Chondrocyte (in vitro differentiated cells): ENCODE measurements around the gene RAB17. TPM values are rescaled to one million over a fixed set of nuclear protein-coding genes. Genes with fewer than 3 reads are reported as not detected.

ENCODE experiments used
- DNase-seq: peaks from one replicate; pipeline ENCODE4 v3.0.0; 2021; ENCODE audit warnings: mixed read lengths, low spot score
- H3K27ac Mint-ChIP-seq: one replicate; pipeline ENCODE4 v1.8.0; 2021; ENCODE audit warnings: mild to moderate bottlenecking, moderate library complexity, mixed read lengths; ENCODE audit not compliant: unreplicated experiment
- H3K27me3 Mint-ChIP-seq: 2 replicates; pipeline ENCODE4 v1.8.0; 2021; ENCODE audit warnings: low read depth, mixed read lengths
- H3K36me3 Mint-ChIP-seq: 2 replicates; pipeline ENCODE4 v1.8.0; 2021; ENCODE audit warnings: low read depth, mixed read lengths
- H3K4me1 Mint-ChIP-seq: 2 replicates; pipeline ENCODE4 v1.8.0; 2021; ENCODE audit warnings: low read depth, mild to moderate bottlenecking, mixed read lengths
- H3K4me3 Mint-ChIP-seq: one replicate; pipeline ENCODE4 v1.8.0; 2021; ENCODE audit warnings: mild to moderate bottlenecking, moderate library complexity, mixed read lengths; ENCODE audit not compliant: unreplicated experiment
- H3K9me3 Mint-ChIP-seq: 2 replicates; pipeline ENCODE4 v1.8.0; 2021; ENCODE audit warnings: low read depth, mixed read lengths
- total RNA-seq: library from RNA; stranded (reverse); gene quantifications from 3 replicates; pipeline ENCODE4 v1.2.1, GENCODE V29; 2021
- TF ChIP-seq, protein P1 (sequence below): fragments of 200-600 bp; sonication (generic); IDR thresholded peaks from 2 replicates; pipeline ENCODE4 v1.5.0; 2021; ENCODE audit warnings: antibody characterized with exemption, mild to moderate bottlenecking, moderate library complexity

RAB17 gene
- total RNA-seq, 1 donor from 2014 or later: 0.25 TPM

- Mint-ChIP-seq H3K27ac (peak within 1 kb of the TSS; percentile 45), H3K27me3 (no peaks in the 10 kb centered on the region), H3K36me3 (peaks cover 2% of the 10 kb centered on the region), H3K9me3 (no peaks in the 10 kb centered on the region), H3K4me1 (peaks cover 35% of the 10 kb centered on the region), H3K4me3 (peak within 1 kb of the TSS; percentile 78)
- DNase-seq: no peak
- TF ChIP-seq, protein P1, sequence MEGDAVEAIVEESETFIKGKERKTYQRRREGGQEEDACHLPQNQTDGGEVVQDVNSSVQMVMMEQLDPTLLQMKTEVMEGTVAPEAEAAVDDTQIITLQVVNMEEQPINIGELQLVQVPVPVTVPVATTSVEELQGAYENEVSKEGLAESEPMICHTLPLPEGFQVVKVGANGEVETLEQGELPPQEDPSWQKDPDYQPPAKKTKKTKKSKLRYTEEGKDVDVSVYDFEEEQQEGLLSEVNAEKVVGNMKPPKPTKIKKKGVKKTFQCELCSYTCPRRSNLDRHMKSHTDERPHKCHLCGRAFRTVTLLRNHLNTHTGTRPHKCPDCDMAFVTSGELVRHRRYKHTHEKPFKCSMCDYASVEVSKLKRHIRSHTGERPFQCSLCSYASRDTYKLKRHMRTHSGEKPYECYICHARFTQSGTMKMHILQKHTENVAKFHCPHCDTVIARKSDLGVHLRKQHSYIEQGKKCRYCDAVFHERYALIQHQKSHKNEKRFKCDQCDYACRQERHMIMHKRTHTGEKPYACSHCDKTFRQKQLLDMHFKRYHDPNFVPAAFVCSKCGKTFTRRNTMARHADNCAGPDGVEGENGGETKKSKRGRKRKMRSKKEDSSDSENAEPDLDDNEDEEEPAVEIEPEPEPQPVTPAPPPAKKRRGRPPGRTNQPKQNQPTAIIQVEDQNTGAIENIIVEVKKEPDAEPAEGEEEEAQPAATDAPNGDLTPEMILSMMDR: peak; percentile 55
Observed at GRCh38 chr2:237627441-237628246, 37.1 kb upstream of the RAB17 start, which contains the start of gene LRRFIP1. Gene LRRFIP1 (plus strand): TSS chr2:237627587. CDS start chr2:237627645, 58 bp downstream.

DNA sequence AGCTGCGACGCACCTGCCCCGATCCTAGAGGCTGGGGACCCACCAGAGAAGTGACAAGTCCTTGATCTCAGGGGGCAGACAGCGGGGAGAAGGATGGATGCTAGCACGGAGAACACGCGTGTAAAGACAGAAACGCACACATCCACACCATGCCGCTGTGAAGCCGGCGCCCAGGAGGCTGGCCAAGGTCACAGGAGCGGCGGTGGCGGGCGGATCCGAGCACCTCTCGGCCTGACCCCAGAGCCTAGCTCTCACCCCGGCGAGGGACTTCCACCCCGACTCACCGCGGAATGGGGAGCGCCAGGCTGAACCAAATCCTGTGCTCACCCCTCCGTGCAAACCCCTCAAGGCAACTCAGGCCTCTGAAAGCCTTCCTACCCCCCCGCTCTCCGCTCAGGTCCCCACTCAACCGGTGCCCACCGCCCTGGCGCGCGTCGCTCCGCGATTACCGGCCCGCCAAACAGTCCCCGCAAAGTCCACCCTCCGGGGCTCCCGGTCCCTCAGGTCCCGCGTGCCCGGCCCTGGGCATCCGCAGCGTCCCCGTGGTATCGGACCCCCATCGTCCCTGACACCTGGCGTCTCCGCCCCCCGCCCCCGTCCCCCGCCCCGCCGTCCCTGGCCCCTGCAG is 36.4 kb upstream of the RAB17 start:
- H3K4me3 Mint-ChIP-seq: peak overlapping the region; percentile 70
- no peaks in the 10 kb centered on the region for H3K9me3 Mint-ChIP-seq
- no peaks in the 10 kb centered on the region for H3K27me3 Mint-ChIP-seq
- peaks cover 35% of the 10 kb centered on the region for H3K4me1 Mint-ChIP-seq
- TF ChIP-seq, protein P1: no peak
- H3K27ac Mint-ChIP-seq: peak overlapping the region; percentile 8
- peaks cover 2% of the 10 kb centered on the region for H3K36me3 Mint-ChIP-seq
- DNase-seq: no peak

GRCh38 chr2:237625777-237626176 is 35.2 kb upstream of the RAB17 start:
- TF ChIP-seq, protein P1: no peak
- peaks cover 2% of the 10 kb centered on the region for H3K36me3 Mint-ChIP-seq
- no peaks in the 10 kb centered on the region for H3K9me3 Mint-ChIP-seq
- H3K4me1 Mint-ChIP-seq: peaks cover 28% of the 10 kb centered on the region
- no peaks in the 10 kb centered on the region for H3K27me3 Mint-ChIP-seq
- H3K4me3 Mint-ChIP-seq: no peak overlapping the region
- H3K27ac Mint-ChIP-seq: peak overlapping the region; percentile 29
- DNase-seq: no peak

- Mint-ChIP-seq H3K4me3 (no peak overlapping the region), H3K36me3 (peaks cover 2% of the 10 kb centered on the region), H3K9me3 (no peaks in the 10 kb centered on the region), H3K27ac (peak overlapping the region; percentile 29), H3K4me1 (peaks cover 26% of the 10 kb centered on the region), H3K27me3 (no peaks in the 10 kb centered on the region)
- no peak for DNase-seq
- TF ChIP-seq, protein P1: no peak
Observed at GRCh38 chr2:237625216-237625705, 34.7 kb upstream of the RAB17 start.

DNA sequence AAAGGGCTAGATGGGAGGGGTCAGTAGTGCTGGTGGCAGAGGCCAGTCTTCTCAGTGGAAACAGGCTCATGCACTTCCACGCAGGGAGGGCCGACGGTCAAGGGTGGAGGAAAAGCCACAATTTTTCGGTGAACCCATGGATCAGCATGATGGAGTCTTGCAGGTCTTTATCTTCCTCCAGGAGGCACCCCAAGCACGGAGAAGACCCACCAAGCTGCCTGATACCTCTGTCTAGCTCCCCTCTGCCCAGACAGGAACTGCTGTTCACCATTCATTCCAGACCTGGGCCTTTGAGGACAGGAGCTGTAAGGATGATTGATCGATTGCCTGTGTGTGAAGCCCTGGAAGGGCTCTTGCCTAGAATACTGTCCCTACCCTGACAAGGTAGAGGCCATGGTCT is 34.0 kb upstream of the RAB17 start:
- no peak for DNase-seq
- H3K27me3 Mint-ChIP-seq: no peaks in the 10 kb centered on the region
- no peak overlapping the region for H3K4me3 Mint-ChIP-seq
- TF ChIP-seq, protein P1: no peak
- H3K9me3 Mint-ChIP-seq: no peaks in the 10 kb centered on the region
- peaks cover 19% of the 10 kb centered on the region for H3K4me1 Mint-ChIP-seq
- no peaks in the 10 kb centered on the region for H3K36me3 Mint-ChIP-seq
- no peak overlapping the region for H3K27ac Mint-ChIP-seq
